ENCODE data around the gene APLN. TPM values are rescaled to one million over a fixed set of nuclear protein-coding genes. Genes with fewer than 3 reads are reported as not detected.

The APLN gene
- total and polyA plus RNA-seq, 2 experiments from 2014 or later, result 0.43 to 1.1 TPM

DNA sequence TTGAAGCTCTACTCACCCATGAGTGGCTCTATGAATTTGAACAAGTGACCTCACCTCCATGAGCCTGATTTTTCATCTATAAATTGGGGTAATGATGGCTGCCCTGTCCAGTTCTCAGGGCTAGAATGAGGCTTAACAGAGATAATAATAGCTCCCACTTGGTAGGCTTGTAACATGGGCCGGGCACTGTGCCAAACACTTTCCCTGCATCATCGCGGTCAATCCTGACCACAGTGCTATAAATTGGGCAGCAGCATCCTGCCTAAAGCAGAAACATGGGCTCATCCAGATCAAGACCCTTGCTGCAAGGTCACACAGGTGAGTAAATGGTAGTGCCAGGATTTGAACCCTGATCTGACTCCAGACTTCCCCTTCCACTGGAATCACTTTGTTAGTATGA, 12.8 kb downstream of the APLN start:
- WGBS, 2 experiments (ENCODE audit: low coverage in 1 of 2, low lambda C conversion rate in 2 of 2, missing lambda C conversion rate in 2 of 2), result 93 to 97% methylated on average over 3 of the region's 3 CpGs
- Histone ChIP-seq H3K4me3 (no peak overlapping the region), H3K4me2 (ENCODE audit: unreplicated experiment) (no peak overlapping the region), H3K9me2 (ENCODE audit: insufficient read depth) (no peaks in the 10 kb centered on the region), H3K27me3 (replicated peaks; ENCODE audit: insufficient read depth) (no peaks in the 10 kb centered on the region), H2AFZ (no peak overlapping the region), H3K79me2 (ENCODE audit: insufficient read depth) (no peaks in the 10 kb centered on the region), H3K27ac (no peak overlapping the region), H3K4me1 (ENCODE audit: insufficient read depth) (peaks cover 6% of the 10 kb centered on the region), H3K36me3 (ENCODE audit: low read depth) (no peaks in the 10 kb centered on the region), H3F3A (ENCODE audit: insufficient read depth) (no peaks in the 10 kb centered on the region), H3K9me3 (ENCODE audit: low read depth) (no peaks in the 10 kb centered on the region), H4K20me1 (ENCODE audit: insufficient read depth) (no peaks in the 10 kb centered on the region), H3K9ac (no peak overlapping the region)
- in situ Hi-C loops (cut with MboI), result no loop called here
- DNase-seq, result peak; percentile 22
- TF ChIP-seq EZH2 (IDR thresholded peaks at IDR 0.05; ENCODE audit: insufficient read depth, poor library complexity, severe bottlenecking) (no peak), EZH2phosphoT487 (IDR thresholded peaks at IDR 0.05; ENCODE audit: insufficient read depth, low read depth) (no peak)

GRCh38 chrX:129641469-129641868, 13.3 kb downstream of the APLN start:
- Histone ChIP-seq H3K9me3 (ENCODE audit: low read depth) (no peaks in the 10 kb centered on the region), H3K9ac (no peak overlapping the region), H3K27ac (no peak overlapping the region), H3K4me3 (no peak overlapping the region), H3K27me3 (replicated peaks; ENCODE audit: insufficient read depth) (no peaks in the 10 kb centered on the region), H3K4me2 (ENCODE audit: unreplicated experiment) (no peak overlapping the region), H3K4me1 (ENCODE audit: insufficient read depth) (peaks cover 6% of the 10 kb centered on the region), H4K20me1 (ENCODE audit: insufficient read depth) (no peaks in the 10 kb centered on the region), H3F3A (ENCODE audit: insufficient read depth) (no peaks in the 10 kb centered on the region), H3K79me2 (ENCODE audit: insufficient read depth) (no peaks in the 10 kb centered on the region), H2AFZ (no peak overlapping the region), H3K36me3 (ENCODE audit: low read depth) (no peaks in the 10 kb centered on the region), H3K9me2 (ENCODE audit: insufficient read depth) (no peaks in the 10 kb centered on the region)
- no peak for DNase-seq
- in situ Hi-C loops (cut with MboI), result no loop called here
- TF ChIP-seq EZH2 (IDR thresholded peaks at IDR 0.05; ENCODE audit: insufficient read depth, poor library complexity, severe bottlenecking), result no peak
- no peak for TF ChIP-seq EZH2phosphoT487 (IDR thresholded peaks at IDR 0.05; ENCODE audit: insufficient read depth, low read depth)
- 88 to 97% methylated on average over 3 of the region's 3 CpGs for WGBS, 2 experiments (ENCODE audit: low coverage in 1 of 2, low lambda C conversion rate in 2 of 2, missing lambda C conversion rate in 2 of 2)

GRCh38 chrX:129640737-129641136, 14.0 kb downstream of the APLN start:
- Histone ChIP-seq H3K9me2 (ENCODE audit: insufficient read depth) (no peaks in the 10 kb centered on the region), H3K36me3 (ENCODE audit: low read depth) (no peaks in the 10 kb centered on the region), H3K4me1 (ENCODE audit: insufficient read depth) (peaks cover 6% of the 10 kb centered on the region), H4K20me1 (ENCODE audit: insufficient read depth) (no peaks in the 10 kb centered on the region), H3K27me3 (replicated peaks; ENCODE audit: insufficient read depth) (no peaks in the 10 kb centered on the region), H3K27ac (no peak overlapping the region), H3K79me2 (ENCODE audit: insufficient read depth) (no peaks in the 10 kb centered on the region), H2AFZ (no peak overlapping the region), H3K9ac (no peak overlapping the region), H3K9me3 (ENCODE audit: low read depth) (no peaks in the 10 kb centered on the region), H3K4me3 (no peak overlapping the region), H3F3A (ENCODE audit: insufficient read depth) (no peaks in the 10 kb centered on the region), H3K4me2 (ENCODE audit: unreplicated experiment) (no peak overlapping the region)
- in situ Hi-C loops (cut with MboI), result no loop called here
- 100% methylated on average over 1 of the region's 1 CpG for WGBS, 2 experiments (ENCODE audit: low coverage in 1 of 2, low lambda C conversion rate in 2 of 2, missing lambda C conversion rate in 2 of 2)
- DNase-seq, result no peak
- TF ChIP-seq EZH2 (IDR thresholded peaks at IDR 0.05; ENCODE audit: insufficient read depth, poor library complexity, severe bottlenecking) (no peak), EZH2phosphoT487 (IDR thresholded peaks at IDR 0.05; ENCODE audit: insufficient read depth, low read depth) (no peak)

DNA sequence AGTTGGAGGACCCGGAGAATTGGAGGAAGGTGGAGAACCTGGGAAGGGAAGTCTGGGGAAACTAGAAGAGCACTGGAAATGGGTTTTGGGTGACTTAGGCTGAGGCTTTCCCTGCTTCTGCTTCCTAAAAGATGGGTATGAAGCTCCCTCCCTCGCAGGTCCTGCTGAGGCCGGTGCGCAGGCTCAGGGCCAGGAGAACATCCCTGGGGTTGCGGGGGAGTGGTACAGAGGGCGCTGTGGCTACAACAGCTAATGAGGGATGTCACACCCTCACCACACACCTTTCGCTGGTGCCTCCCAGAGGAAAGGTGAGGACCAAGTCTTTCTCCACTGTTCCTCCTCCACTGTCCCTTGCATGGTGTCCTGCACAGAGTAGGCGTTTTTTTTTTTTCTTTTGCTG, 15.8 kb downstream of the APLN start:
- Histone ChIP-seq H3K4me1 (ENCODE audit: insufficient read depth) (peaks cover 6% of the 10 kb centered on the region), H3K9me3 (ENCODE audit: low read depth) (no peaks in the 10 kb centered on the region), H4K20me1 (ENCODE audit: insufficient read depth) (no peaks in the 10 kb centered on the region), H3K9ac (no peak overlapping the region), H3F3A (ENCODE audit: insufficient read depth) (no peaks in the 10 kb centered on the region), H3K27ac (no peak overlapping the region), H3K79me2 (ENCODE audit: insufficient read depth) (no peaks in the 10 kb centered on the region), H3K36me3 (ENCODE audit: low read depth) (no peaks in the 10 kb centered on the region), H3K9me2 (ENCODE audit: insufficient read depth) (no peaks in the 10 kb centered on the region), H3K4me3 (no peak overlapping the region), H3K4me2 (ENCODE audit: unreplicated experiment) (no peak overlapping the region), H3K27me3 (replicated peaks; ENCODE audit: insufficient read depth) (no peaks in the 10 kb centered on the region), H2AFZ (no peak overlapping the region)
- in situ Hi-C loops (cut with MboI), result no loop called here
- 74 to 100% methylated on average over 2 to 3 of the region's 8 CpGs for WGBS, 2 experiments (ENCODE audit: low coverage in 1 of 2, low lambda C conversion rate in 2 of 2, missing lambda C conversion rate in 2 of 2)
- no peak for TF ChIP-seq EZH2phosphoT487 (IDR thresholded peaks at IDR 0.05; ENCODE audit: insufficient read depth, low read depth)
- no peak for TF ChIP-seq EZH2 (IDR thresholded peaks at IDR 0.05; ENCODE audit: insufficient read depth, poor library complexity, severe bottlenecking)
- DNase-seq, result no peak

All from GM23248 (cell line).